DND-41 (cell line): ENCODE results near the gene VSIG10.

Source experiments
- ATAC-seq: fragments of 200-7000 bp; cut with Tn5 transposase; 3 replicates; pipeline ENCODE4 v1.9.1; 2021; ENCODE audit warnings: low read depth; ENCODE audit not compliant: insufficient read depth
- DNase-seq: peaks from one replicate; pipeline ENCODE4 v3.0.0-alpha.2; 2020
- H2AFZ ChIP-seq: 2 replicates; pipeline ENCODE4 v1.6.0; 2012; ENCODE audit warnings: low read depth, low read length
- H3K27ac ChIP-seq: 2 replicates; pipeline ENCODE4 v1.5.1; 2012; ENCODE audit warnings: low read length, inconsistent platforms
- H3K27me3 ChIP-seq: fragments of 200-600 bp; sonication (generic); 2 replicates; pipeline ENCODE4 v1.6.0; 2012; ENCODE audit warnings: low read length, mild to moderate bottlenecking, inconsistent platforms; ENCODE audit not compliant: insufficient read depth, poor library complexity
- H3K36me3 ChIP-seq: 2 replicates; pipeline ENCODE4 v1.5.1; 2012; ENCODE audit warnings: low read length, inconsistent platforms; ENCODE audit not compliant: insufficient read depth
- H3K4me1 ChIP-seq: 2 replicates; pipeline ENCODE4 v1.5.1; 2012; ENCODE audit warnings: mild to moderate bottlenecking, low read length; ENCODE audit not compliant: insufficient read depth
- H3K4me2 ChIP-seq: 2 replicates; pipeline ENCODE4 v1.6.0; 2012; ENCODE audit warnings: mild to moderate bottlenecking, moderate library complexity, low read length, inconsistent platforms; ENCODE audit not compliant: insufficient read depth
- H3K4me3 ChIP-seq, 2 experiments: fragments of 200-600 bp in 1 of 2; shearing (Covaris generic) in 1 of 2; 2 replicates each; pipeline ENCODE4 v1.5.1; 2012 to 2016; ENCODE audit warnings: inconsistent platforms in 2 of 2, low read length in 2 of 2, mild to moderate bottlenecking in 2 of 2, low read depth in 1 of 2, moderate library complexity in 1 of 2
- H3K79me2 ChIP-seq: 2 replicates; pipeline ENCODE4 v1.6.0; 2012; ENCODE audit warnings: low read length, inconsistent platforms; ENCODE audit not compliant: insufficient read depth
- H3K9ac ChIP-seq: 2 replicates; pipeline ENCODE4 v1.6.0; 2012; ENCODE audit warnings: low read depth, mild to moderate bottlenecking, inconsistent platforms, low read length, moderate library complexity
- H3K9me3 ChIP-seq: 2 replicates; pipeline ENCODE4 v1.5.1; 2012; ENCODE audit warnings: low read length, moderate library complexity, mild to moderate bottlenecking, inconsistent platforms; ENCODE audit not compliant: insufficient read depth, severe bottlenecking
- H4K20me1 ChIP-seq: 2 replicates; pipeline ENCODE4 v1.6.0; 2012; ENCODE audit warnings: low read length; ENCODE audit not compliant: insufficient read depth
- CTCF ChIP-seq: IDR thresholded peaks from 2 replicates; pipeline ENCODE4 v1.5.1; 2012; ENCODE audit warnings: borderline replicate concordance, low read length, moderate library complexity, mild to moderate bottlenecking; ENCODE audit not compliant: poor library complexity, severe bottlenecking; ENCODE audit errors: extremely low read depth
- EZH2 ChIP-seq: IDR thresholded peaks from 3 replicates; pipeline ENCODE4 v1.6.1; 2012; ENCODE audit warnings: borderline replicate concordance, low read depth, mild to moderate bottlenecking, moderate library complexity, low read length, inconsistent platforms; ENCODE audit not compliant: severe bottlenecking

The VSIG10 gene

GRCh38 chr12:118120579-118121363, 17.0 kb upstream of the VSIG10 start:
- Histone ChIP-seq H2AFZ (peak overlapping the region; percentile 45), H3K9me3 (no peaks in the 10 kb centered on the region), H3K4me1 (peaks cover 9% of the 10 kb centered on the region), H3K4me3 (no peak overlapping the region), H3K27me3 (no peaks in the 10 kb centered on the region), H3K9ac (no peak overlapping the region), H3K27ac (peak overlapping the region; percentile 69), H3K79me2 (no peaks in the 10 kb centered on the region), H3K4me2 (no peak overlapping the region), H3K36me3 (peaks cover 5% of the 10 kb centered on the region; the same call in 1 of the 2 replicates), H4K20me1 (no peaks in the 10 kb centered on the region)
- ATAC-seq: peak; percentile 84
- peak; percentile 69 for DNase-seq
- TF ChIP-seq EZH2 (no peak), CTCF (peak; percentile 56)

GRCh38 chr12:118119449-118119879, 15.7 kb upstream of the VSIG10 start:
- no peak overlapping the region for H3K4me3 ChIP-seq
- peaks cover 9% of the 10 kb centered on the region for H3K4me1 ChIP-seq
- H3K27me3 ChIP-seq: no peaks in the 10 kb centered on the region
- no peak for TF ChIP-seq CTCF
- TF ChIP-seq EZH2: no peak
- H3K9me3 ChIP-seq: no peaks in the 10 kb centered on the region
- H3K27ac ChIP-seq: no peak overlapping the region
- H3K4me2 ChIP-seq: no peak overlapping the region
- ATAC-seq: no peak
- H3K36me3 ChIP-seq: peaks cover 4% of the 10 kb centered on the region; the same call in 1 of the 2 replicates
- no peak overlapping the region for H3K9ac ChIP-seq
- H2AFZ ChIP-seq: no peak overlapping the region
- no peaks in the 10 kb centered on the region for H4K20me1 ChIP-seq
- DNase-seq: no peak
- no peaks in the 10 kb centered on the region for H3K79me2 ChIP-seq

- Histone ChIP-seq H3K4me2 (no peak overlapping the region), H3K79me2 (no peaks in the 10 kb centered on the region), H3K9me3 (no peaks in the 10 kb centered on the region), H3K27ac (no peak overlapping the region), H3K36me3 (no peaks in the 10 kb centered on the region), H3K4me1 (peaks cover 8% of the 10 kb centered on the region), H3K9ac (no peak overlapping the region), H3K27me3 (no peaks in the 10 kb centered on the region), H2AFZ (no peak overlapping the region), H3K4me3 (no peak overlapping the region), H4K20me1 (no peaks in the 10 kb centered on the region)
- ATAC-seq (peak; percentile 37; the same call in 1 of the 3 replicates), DNase-seq (no peak)
- no peak for TF ChIP-seq CTCF
- TF ChIP-seq EZH2: no peak
Observed at GRCh38 chr12:118109088-118109487, 5.3 kb upstream of the VSIG10 start.
